Cardiac fibroblast (primary cell): ENCODE data around the gene SCG3.
A peak's percentile ranks its signal among the peaks of the same experiment; 100 is the strongest.

ENCODE experiments used
- DNase-seq, 2 donors: peaks; one replicate each; pipeline versions ENCODE4 v3.0.0 to v3.0.0-alpha.2; 2010; ENCODE audit warnings: low read depth in 2 of 2
- H3K4me3 ChIP-seq, 2 donors: replicated peaks in 1 of 2; 1 replicate in 1 of 2; 2 replicates in 1 of 2; pipeline ENCODE4 v1.5.1; 2011; ENCODE audit warnings: low read depth in 2 of 2, low read length in 2 of 2, mild to moderate bottlenecking in 2 of 2, moderate library complexity in 1 of 2
- TF ChIP-seq, protein P1 (sequence below): IDR thresholded peaks from one replicate; pipeline ENCODE4 v1.5.1; 2011; ENCODE audit warnings: low read depth, mild to moderate bottlenecking, low read length, inconsistent platforms

The SCG3 gene

DNA sequence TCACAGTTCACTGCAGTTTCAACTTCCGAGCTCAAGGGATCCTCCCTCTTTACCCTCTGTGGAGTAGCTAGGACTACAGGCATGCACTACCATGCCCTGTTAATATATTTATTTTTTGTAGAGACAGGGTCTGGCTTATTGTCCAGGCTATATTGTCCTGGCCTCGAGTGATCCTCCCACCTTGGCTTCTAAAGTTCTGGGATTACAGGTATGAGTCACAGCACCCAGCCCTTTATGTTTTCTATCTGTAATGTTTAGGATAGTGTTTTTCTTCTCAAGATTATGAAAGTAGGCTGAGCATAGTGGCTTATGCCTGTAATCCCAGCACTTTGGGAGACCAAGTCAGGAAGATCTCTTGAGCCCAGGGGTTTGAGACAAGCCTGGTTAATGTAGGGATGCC is 11.9 kb upstream of the SCG3 start:
- DNase-seq, result no peak
- H3K4me3 ChIP-seq, result no peak overlapping the region
- TF ChIP-seq, protein P1, sequence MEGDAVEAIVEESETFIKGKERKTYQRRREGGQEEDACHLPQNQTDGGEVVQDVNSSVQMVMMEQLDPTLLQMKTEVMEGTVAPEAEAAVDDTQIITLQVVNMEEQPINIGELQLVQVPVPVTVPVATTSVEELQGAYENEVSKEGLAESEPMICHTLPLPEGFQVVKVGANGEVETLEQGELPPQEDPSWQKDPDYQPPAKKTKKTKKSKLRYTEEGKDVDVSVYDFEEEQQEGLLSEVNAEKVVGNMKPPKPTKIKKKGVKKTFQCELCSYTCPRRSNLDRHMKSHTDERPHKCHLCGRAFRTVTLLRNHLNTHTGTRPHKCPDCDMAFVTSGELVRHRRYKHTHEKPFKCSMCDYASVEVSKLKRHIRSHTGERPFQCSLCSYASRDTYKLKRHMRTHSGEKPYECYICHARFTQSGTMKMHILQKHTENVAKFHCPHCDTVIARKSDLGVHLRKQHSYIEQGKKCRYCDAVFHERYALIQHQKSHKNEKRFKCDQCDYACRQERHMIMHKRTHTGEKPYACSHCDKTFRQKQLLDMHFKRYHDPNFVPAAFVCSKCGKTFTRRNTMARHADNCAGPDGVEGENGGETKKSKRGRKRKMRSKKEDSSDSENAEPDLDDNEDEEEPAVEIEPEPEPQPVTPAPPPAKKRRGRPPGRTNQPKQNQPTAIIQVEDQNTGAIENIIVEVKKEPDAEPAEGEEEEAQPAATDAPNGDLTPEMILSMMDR, result no peak

DNA sequence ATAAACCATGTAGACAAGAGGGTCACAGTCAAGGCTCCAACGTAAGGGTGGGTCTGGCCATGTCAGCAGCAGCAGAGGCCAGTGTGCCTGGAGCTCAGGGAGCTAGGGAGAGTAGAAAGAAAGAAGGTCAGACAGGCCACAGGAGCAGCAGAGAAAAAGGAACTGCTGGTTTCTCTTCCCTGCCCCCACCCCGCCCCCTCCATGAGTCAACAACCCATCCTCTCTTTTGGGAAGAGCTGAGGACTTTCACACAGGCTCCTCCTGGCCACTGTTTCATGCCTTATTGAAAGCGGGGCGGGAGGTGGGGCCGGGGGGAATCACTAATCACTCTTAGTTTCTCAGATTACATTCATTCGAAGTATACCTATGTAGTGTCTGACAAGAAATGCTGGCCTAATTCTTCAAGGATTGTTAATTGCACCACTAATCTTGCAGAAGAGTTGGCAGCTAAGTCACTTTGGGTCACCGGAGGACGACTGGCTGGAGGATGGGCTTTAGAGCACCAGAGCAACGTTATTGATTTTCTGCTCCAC is 9.1 kb upstream of the SCG3 start:
- DNase-seq, result no peak
- TF ChIP-seq, protein P1, result no peak
- no peak overlapping the region for H3K4me3 ChIP-seq

- TF ChIP-seq, protein P1, result no peak
- no peak overlapping the region for H3K4me3 ChIP-seq
- DNase-seq, result no peak
Observed at GRCh38 chr15:51672913-51673857, 8.1 kb upstream of the SCG3 start.

GRCh38 chr15:51675234-51675633 is 6.1 kb upstream of the SCG3 start:
- no peak for DNase-seq
- H3K4me3 ChIP-seq, result no peak overlapping the region
- TF ChIP-seq, protein P1, result no peak

DNA sequence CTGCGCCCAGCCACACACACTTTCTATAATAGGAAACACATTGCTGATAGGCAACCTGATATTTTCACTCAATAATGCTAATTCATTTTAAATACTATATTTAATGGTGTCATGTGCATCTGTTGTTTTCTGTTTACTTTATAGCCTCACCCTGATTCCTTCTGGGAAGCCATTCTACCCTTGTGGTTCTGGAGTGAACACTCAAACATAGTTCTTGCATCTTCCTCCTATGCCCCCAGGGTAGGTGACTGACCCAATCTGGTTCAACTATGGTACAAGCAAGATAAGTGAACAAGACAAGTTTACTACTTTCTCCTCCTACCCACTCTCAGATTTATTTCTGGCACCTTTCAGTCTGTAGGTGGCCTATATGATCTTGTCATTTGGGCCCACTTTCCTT is 4.3 kb upstream of the SCG3 start:
- TF ChIP-seq, protein P1, result no peak
- no peak for DNase-seq
- H3K4me3 ChIP-seq, result no peak overlapping the region

GRCh38 chr15:51677452-51677851 is 3.9 kb upstream of the SCG3 start:
- TF ChIP-seq, protein P1, result no peak
- no peak for DNase-seq
- H3K4me3 ChIP-seq, result no peak overlapping the region

- no peak overlapping the region for H3K4me3 ChIP-seq
- TF ChIP-seq, protein P1, result no peak
- peak in 1 of 2 donors; percentile 11 for DNase-seq
Observed at GRCh38 chr15:51678096-51678495, 3.2 kb upstream of the SCG3 start.
